ENCODE data around the gene LSM7.

The LSM7 gene

GRCh38 chr19:2315121-2315817 lies 13.1 kb downstream of the LSM7 start:
- Histone ChIP-seq H3K9me3 (ENCODE audit: severe bottlenecking) (no peaks in the 10 kb centered on the region), H3K4me3 (ENCODE audit: severe bottlenecking) (no peak overlapping the region), H3K27ac (ENCODE audit: poor library complexity, severe bottlenecking) (no peak overlapping the region), H3K4me1 (ENCODE audit: insufficient read depth, poor library complexity, severe bottlenecking) (no peaks in the 10 kb centered on the region), H3K36me3 (ENCODE audit: low read depth) (no peaks in the 10 kb centered on the region), H3K27me3 (ENCODE audit: insufficient read depth, poor library complexity, severe bottlenecking) (no peaks in the 10 kb centered on the region)
- TF ChIP-seq CTCF (IDR thresholded peaks at IDR 0.05; ENCODE audit: poor library complexity, severe bottlenecking): no peak
- no peak for ATAC-seq (ENCODE audit: low read depth)
- no peak for DNase-seq (ENCODE audit: low spot score)

- no peak for TF ChIP-seq CTCF (IDR thresholded peaks at IDR 0.05; ENCODE audit: poor library complexity, severe bottlenecking)
- Histone ChIP-seq H3K9me3 (ENCODE audit: severe bottlenecking) (no peaks in the 10 kb centered on the region), H3K4me3 (ENCODE audit: severe bottlenecking) (no peak overlapping the region), H3K27ac (ENCODE audit: poor library complexity, severe bottlenecking) (no peak overlapping the region), H3K4me1 (ENCODE audit: insufficient read depth, poor library complexity, severe bottlenecking) (no peaks in the 10 kb centered on the region), H3K36me3 (ENCODE audit: low read depth) (no peaks in the 10 kb centered on the region), H3K27me3 (ENCODE audit: insufficient read depth, poor library complexity, severe bottlenecking) (no peaks in the 10 kb centered on the region)
- ATAC-seq (ENCODE audit: low read depth) (no peak), DNase-seq (ENCODE audit: low spot score) (no peak)
Measured at GRCh38 chr19:2312820-2313501, 15.4 kb downstream of the LSM7 start.

- H3K4me3 ChIP-seq (ENCODE audit: severe bottlenecking): no peak overlapping the region
- H3K36me3 ChIP-seq (ENCODE audit: low read depth): no peaks in the 10 kb centered on the region
- DNase-seq (ENCODE audit: low spot score): no peak
- no peak overlapping the region for H3K27ac ChIP-seq (ENCODE audit: poor library complexity, severe bottlenecking)
- TF ChIP-seq CTCF (IDR thresholded peaks at IDR 0.05; ENCODE audit: poor library complexity, severe bottlenecking): no peak
- H3K4me1 ChIP-seq (ENCODE audit: insufficient read depth, poor library complexity, severe bottlenecking): no peaks in the 10 kb centered on the region
- H3K9me3 ChIP-seq (ENCODE audit: severe bottlenecking): no peaks in the 10 kb centered on the region
- no peak for ATAC-seq (ENCODE audit: low read depth)
- peaks cover 6% of the 10 kb centered on the region for H3K27me3 ChIP-seq (ENCODE audit: insufficient read depth, poor library complexity, severe bottlenecking)
Measured at GRCh38 chr19:2311093-2311492, 17.3 kb downstream of the LSM7 start.

- no peaks in the 10 kb centered on the region for H3K9me3 ChIP-seq (ENCODE audit: severe bottlenecking)
- no peak for TF ChIP-seq CTCF (IDR thresholded peaks at IDR 0.05; ENCODE audit: poor library complexity, severe bottlenecking)
- H3K4me3 ChIP-seq (ENCODE audit: severe bottlenecking): no peak overlapping the region
- DNase-seq (ENCODE audit: low spot score) (no peak), ATAC-seq (ENCODE audit: low read depth) (no peak)
- H3K4me1 ChIP-seq (ENCODE audit: insufficient read depth, poor library complexity, severe bottlenecking): no peaks in the 10 kb centered on the region
- peaks cover 6% of the 10 kb centered on the region for H3K27me3 ChIP-seq (ENCODE audit: insufficient read depth, poor library complexity, severe bottlenecking)
- H3K27ac ChIP-seq (ENCODE audit: poor library complexity, severe bottlenecking): no peak overlapping the region
- no peaks in the 10 kb centered on the region for H3K36me3 ChIP-seq (ENCODE audit: low read depth)
Measured at GRCh38 chr19:2309734-2310362, 18.5 kb downstream of the LSM7 start.
